ENCODE measurements around the gene UCKL1. TPM values are rescaled to one million over a fixed set of nuclear protein-coding genes. Genes with fewer than 3 reads are reported as not detected.

Gene UCKL1
- total and polyA plus RNA-seq, 2 donors = 21.2 to 51.8 TPM

GRCh38 chr20:63942250-63942951 is 13.8 kb downstream of the UCKL1 start:
- Histone ChIP-seq H3K36me3 (ENCODE audit: control insufficient read depth in 2 of 2, insufficient read depth in 2 of 2, low read length in 1 of 2) (peaks cover 52 to 67% of the 10 kb centered on the region in 2 donors), H3K27me3 (ENCODE audit: control insufficient read depth in 2 of 2, insufficient read depth in 1 of 2, low read length in 1 of 2) (no peaks in the 10 kb centered on the region), H3K4me3 (ENCODE audit: low read length in 2 of 2) (no peak overlapping the region), H3K27ac (ENCODE audit: low read depth in 1 of 2, low read length in 1 of 2) (peak overlapping the region; percentile 60 to 82), H3K9me3 (ENCODE audit: control insufficient read depth in 2 of 2, insufficient read depth in 1 of 2, low read length in 1 of 2) (peaks cover 0 to 14% of the 10 kb centered on the region in 2 donors), H3K4me1 (ENCODE audit: control insufficient read depth in 2 of 2, insufficient read depth in 2 of 2, low read length in 2 of 2) (peaks cover 4 to 17% of the 10 kb centered on the region in 2 donors)
- WGBS = 62% methylated on average over 30 of the region's 30 CpGs
- peak in 2 of 9 donors; percentile 60 to 63 for DNase-seq (ENCODE audit: low read depth in 6 of 9, low spot score in 9 of 9)

DNA sequence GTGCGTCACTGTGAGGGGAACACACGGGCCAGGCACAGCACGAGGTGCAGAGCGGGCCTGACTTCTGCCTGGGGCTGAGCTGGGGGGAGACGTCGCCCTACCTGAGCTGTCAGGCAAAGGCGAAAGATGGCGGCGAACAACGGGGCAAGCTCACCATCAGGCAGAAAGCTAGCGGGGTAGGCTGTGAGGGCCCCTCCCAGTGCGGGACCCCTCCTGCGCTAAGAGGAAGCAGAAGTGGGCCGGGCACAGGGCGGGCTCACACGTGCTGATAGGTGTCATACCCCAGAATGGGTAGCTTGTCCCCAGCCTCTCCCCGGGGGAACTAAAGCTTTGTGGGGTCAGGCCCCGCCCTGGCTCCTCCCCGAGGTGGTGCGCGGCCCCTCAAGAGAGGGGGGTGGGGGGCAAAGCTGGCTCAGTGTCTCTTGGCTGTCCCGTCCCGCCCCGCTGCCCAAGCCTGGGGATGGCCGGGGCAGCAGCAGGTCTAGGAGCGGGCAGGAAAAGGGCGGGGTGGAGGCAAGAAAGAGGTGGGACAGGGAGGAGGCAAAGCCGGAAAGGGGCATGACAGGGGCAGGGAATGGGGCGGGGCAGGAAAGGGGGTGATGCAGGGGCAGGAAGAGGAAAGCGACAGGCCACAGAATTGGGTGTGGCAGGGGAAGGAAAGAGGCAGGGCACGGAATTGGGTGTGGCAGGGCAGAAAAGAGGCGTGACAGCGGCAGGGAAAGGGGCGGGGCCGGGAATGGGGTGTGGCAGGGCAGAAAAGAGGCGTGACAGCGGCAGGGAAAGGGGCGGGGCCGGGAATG is 14.7 kb downstream of the UCKL1 start:
- Histone ChIP-seq H3K27ac (ENCODE audit: low read depth in 1 of 2, low read length in 1 of 2) (no peak overlapping the region), H3K4me3 (ENCODE audit: low read length in 2 of 2) (no peak overlapping the region), H3K9me3 (ENCODE audit: control insufficient read depth in 2 of 2, insufficient read depth in 1 of 2, low read length in 1 of 2) (peaks cover 0 to 14% of the 10 kb centered on the region in 2 donors), H3K27me3 (ENCODE audit: control insufficient read depth in 2 of 2, insufficient read depth in 1 of 2, low read length in 1 of 2) (no peaks in the 10 kb centered on the region), H3K36me3 (ENCODE audit: control insufficient read depth in 2 of 2, insufficient read depth in 2 of 2, low read length in 1 of 2) (peaks cover 52 to 68% of the 10 kb centered on the region in 2 donors), H3K4me1 (ENCODE audit: control insufficient read depth in 2 of 2, insufficient read depth in 2 of 2, low read length in 2 of 2) (peaks cover 4 to 16% of the 10 kb centered on the region in 2 donors)
- DNase-seq (ENCODE audit: low read depth in 6 of 9, low spot score in 9 of 9) = peak in 2 of 9 donors; percentile 36 to 86
- 73% methylated on average over 35 of the region's 39 CpGs for WGBS

DNA sequence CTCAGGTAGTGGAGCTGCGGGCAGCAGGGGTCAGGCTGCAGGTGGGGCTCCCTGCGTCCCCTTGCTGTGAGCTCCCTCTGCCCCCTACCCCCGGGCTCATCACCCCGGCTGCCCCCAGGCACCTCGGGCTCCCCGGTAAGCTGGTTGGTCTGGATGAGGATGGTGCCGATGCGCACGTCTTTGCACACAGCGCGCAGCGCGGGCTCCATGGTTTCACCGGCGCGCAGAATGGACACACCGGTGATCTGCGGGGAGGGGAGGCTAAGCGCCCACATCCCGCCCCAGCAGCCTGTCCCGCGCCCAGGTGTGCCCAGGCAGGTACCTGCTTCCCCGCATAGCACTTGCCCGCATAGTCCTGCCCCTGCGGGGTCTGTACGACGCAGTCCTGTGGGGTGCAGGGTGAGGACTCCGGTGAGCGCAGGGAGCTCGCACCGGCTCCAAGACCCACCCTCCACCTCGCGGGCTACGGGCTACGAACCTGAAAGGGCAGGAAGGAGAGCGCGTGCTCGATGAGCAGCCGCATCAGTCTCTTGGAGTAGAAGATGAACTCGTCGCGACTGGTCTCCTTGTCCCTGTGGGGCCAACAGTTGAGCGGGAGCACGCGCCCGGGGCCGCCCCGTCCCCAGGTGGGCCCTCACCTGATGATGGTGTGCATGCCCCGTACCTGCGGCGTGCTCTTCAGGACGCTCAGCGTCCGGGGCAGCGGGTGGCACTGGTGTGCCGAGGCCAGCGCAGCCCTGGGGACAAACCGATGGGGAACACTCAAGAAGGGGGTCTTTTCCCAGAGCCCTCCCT is 15.5 kb downstream of the UCKL1 start:
- H3K36me3 ChIP-seq (ENCODE audit: control insufficient read depth in 2 of 2, insufficient read depth in 2 of 2, low read length in 1 of 2) = peaks cover 48 to 68% of the 10 kb centered on the region in 2 donors
- 98% methylated on average over 58 of the region's 58 CpGs for WGBS
- DNase-seq (ENCODE audit: low read depth in 6 of 9, low spot score in 9 of 9) = no peak
- no peak overlapping the region for H3K4me3 ChIP-seq (ENCODE audit: low read length in 2 of 2)
- H3K27me3 ChIP-seq (ENCODE audit: control insufficient read depth in 2 of 2, insufficient read depth in 1 of 2, low read length in 1 of 2) = no peaks in the 10 kb centered on the region
- H3K9me3 ChIP-seq (ENCODE audit: control insufficient read depth in 2 of 2, insufficient read depth in 1 of 2, low read length in 1 of 2) = peaks cover 0 to 14% of the 10 kb centered on the region in 2 donors
- peaks cover 4 to 16% of the 10 kb centered on the region in 2 donors for H3K4me1 ChIP-seq (ENCODE audit: control insufficient read depth in 2 of 2, insufficient read depth in 2 of 2, low read length in 2 of 2)
- H3K27ac ChIP-seq (ENCODE audit: low read depth in 1 of 2, low read length in 1 of 2) = no peak overlapping the region

GRCh38 chr20:63940071-63940471 is 16.1 kb downstream of the UCKL1 start:
- peaks cover 0 to 14% of the 10 kb centered on the region in 2 donors for H3K9me3 ChIP-seq (ENCODE audit: control insufficient read depth in 2 of 2, insufficient read depth in 1 of 2, low read length in 1 of 2)
- peaks cover 48 to 68% of the 10 kb centered on the region in 2 donors for H3K36me3 ChIP-seq (ENCODE audit: control insufficient read depth in 2 of 2, insufficient read depth in 2 of 2, low read length in 1 of 2)
- H3K4me3 ChIP-seq (ENCODE audit: low read length in 2 of 2) = no peak overlapping the region
- no peaks in the 10 kb centered on the region for H3K27me3 ChIP-seq (ENCODE audit: control insufficient read depth in 2 of 2, insufficient read depth in 1 of 2, low read length in 1 of 2)
- H3K27ac ChIP-seq (ENCODE audit: low read depth in 1 of 2, low read length in 1 of 2) = no peak overlapping the region
- peaks cover 4 to 16% of the 10 kb centered on the region in 2 donors for H3K4me1 ChIP-seq (ENCODE audit: control insufficient read depth in 2 of 2, insufficient read depth in 2 of 2, low read length in 2 of 2)
- DNase-seq (ENCODE audit: low read depth in 6 of 9, low spot score in 9 of 9) = no peak
- 98% methylated on average over 23 of the region's 23 CpGs for WGBS

GRCh38 chr20:63939061-63939935 is 16.9 kb downstream of the UCKL1 start:
- peaks cover 0 to 14% of the 10 kb centered on the region in 2 donors for H3K9me3 ChIP-seq (ENCODE audit: control insufficient read depth in 2 of 2, insufficient read depth in 1 of 2, low read length in 1 of 2)
- no peak overlapping the region for H3K4me3 ChIP-seq (ENCODE audit: low read length in 2 of 2)
- no peak overlapping the region for H3K27ac ChIP-seq (ENCODE audit: low read depth in 1 of 2, low read length in 1 of 2)
- no peaks in the 10 kb centered on the region for H3K27me3 ChIP-seq (ENCODE audit: control insufficient read depth in 2 of 2, insufficient read depth in 1 of 2, low read length in 1 of 2)
- peaks cover 4 to 16% of the 10 kb centered on the region in 2 donors for H3K4me1 ChIP-seq (ENCODE audit: control insufficient read depth in 2 of 2, insufficient read depth in 2 of 2, low read length in 2 of 2)
- WGBS = 86% methylated on average over 33 of the region's 33 CpGs
- DNase-seq (ENCODE audit: low read depth in 6 of 9, low spot score in 9 of 9) = no peak
- H3K36me3 ChIP-seq (ENCODE audit: control insufficient read depth in 2 of 2, insufficient read depth in 2 of 2, low read length in 1 of 2) = peaks cover 49 to 68% of the 10 kb centered on the region in 2 donors

DNA sequence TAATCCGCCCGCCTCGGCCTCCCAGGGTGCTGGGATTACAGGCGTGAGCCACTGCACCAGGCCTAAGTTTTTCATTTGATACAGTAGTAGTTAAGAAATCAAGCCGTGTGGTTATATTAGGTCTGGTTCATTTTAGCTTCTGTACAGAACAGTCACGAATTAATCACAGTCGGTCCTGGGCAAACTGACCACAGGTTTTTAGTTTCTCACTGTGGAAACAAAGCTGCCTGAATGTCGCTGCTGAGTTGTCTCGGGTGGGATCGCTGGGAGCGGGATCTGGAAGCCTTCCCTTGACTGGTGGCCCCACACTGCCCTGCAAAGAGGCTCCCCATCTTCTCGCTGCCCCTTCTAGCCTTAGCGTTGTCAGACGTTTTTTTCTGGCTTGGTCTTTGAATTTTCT is 18.6 kb downstream of the UCKL1 start:
- 96% methylated on average over 14 of the region's 14 CpGs for WGBS
- no peak overlapping the region for H3K27ac ChIP-seq (ENCODE audit: low read depth in 1 of 2, low read length in 1 of 2)

DNA sequence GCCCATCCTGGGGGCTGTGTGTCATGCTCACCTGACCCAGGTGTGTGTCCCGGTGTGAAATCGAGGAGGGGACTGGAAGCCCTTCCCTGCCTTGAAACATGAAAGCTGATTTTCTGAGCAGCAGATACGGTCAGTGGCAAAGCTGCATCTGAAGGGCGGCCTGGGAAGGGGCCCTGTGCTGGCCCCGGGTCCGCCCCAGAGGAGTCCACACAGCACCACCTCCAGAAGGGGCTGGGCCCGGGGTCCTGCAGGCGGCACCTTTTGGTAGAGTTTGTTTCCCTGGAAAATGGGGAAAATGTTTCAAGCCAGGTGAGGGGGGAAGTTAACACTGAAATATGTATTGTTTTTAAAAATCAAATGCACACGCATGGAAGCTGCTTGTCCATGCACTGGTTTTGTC is 20.8 kb downstream of the UCKL1 start:
- peaks cover 60 to 81% of the 10 kb centered on the region in 2 donors for H3K36me3 ChIP-seq (ENCODE audit: control insufficient read depth in 2 of 2, insufficient read depth in 2 of 2, low read length in 1 of 2)
- H3K27ac ChIP-seq (ENCODE audit: low read depth in 1 of 2, low read length in 1 of 2) = no peak overlapping the region
- H3K4me1 ChIP-seq (ENCODE audit: control insufficient read depth in 2 of 2, insufficient read depth in 2 of 2, low read length in 2 of 2) = peaks cover 0 to 3% of the 10 kb centered on the region in 2 donors
- no peak overlapping the region for H3K4me3 ChIP-seq (ENCODE audit: low read length in 2 of 2)
- WGBS = 97% methylated on average over 9 of the region's 9 CpGs
- peaks cover 0 to 12% of the 10 kb centered on the region in 2 donors for H3K9me3 ChIP-seq (ENCODE audit: control insufficient read depth in 2 of 2, insufficient read depth in 1 of 2, low read length in 1 of 2)
- DNase-seq (ENCODE audit: low read depth in 6 of 9, low spot score in 9 of 9) = no peak
- no peaks in the 10 kb centered on the region for H3K27me3 ChIP-seq (ENCODE audit: control insufficient read depth in 2 of 2, insufficient read depth in 1 of 2, low read length in 1 of 2)

More for the DNA sequence above, 18.6 kb downstream of the UCKL1 start:
- peaks cover 0 to 15% of the 10 kb centered on the region in 2 donors for H3K9me3 ChIP-seq (ENCODE audit: control insufficient read depth in 2 of 2, insufficient read depth in 1 of 2, low read length in 1 of 2)
- no peaks in the 10 kb centered on the region for H3K27me3 ChIP-seq (ENCODE audit: control insufficient read depth in 2 of 2, insufficient read depth in 1 of 2, low read length in 1 of 2)
- H3K4me3 ChIP-seq (ENCODE audit: low read length in 2 of 2) = no peak overlapping the region
- no peak for DNase-seq (ENCODE audit: low read depth in 6 of 9, low spot score in 9 of 9)
- peaks cover 46 to 68% of the 10 kb centered on the region in 2 donors for H3K36me3 ChIP-seq (ENCODE audit: control insufficient read depth in 2 of 2, insufficient read depth in 2 of 2, low read length in 1 of 2)
- peaks cover 4 to 15% of the 10 kb centered on the region in 2 donors for H3K4me1 ChIP-seq (ENCODE audit: control insufficient read depth in 2 of 2, insufficient read depth in 2 of 2, low read length in 2 of 2)
